Astrocyte (in vitro differentiated cells and primary cell): ENCODE results near the gene XPO6.

Source experiments
- EZH2 ChIP-seq: IDR thresholded peaks from 2 replicates; pipeline ENCODE4 v1.6.1; 2012; ENCODE audit warnings: mild to moderate bottlenecking, low read length, inconsistent platforms; ENCODE audit not compliant: insufficient read depth
- TF ChIP-seq, protein P1 (sequence below): IDR thresholded peaks from 2 replicates; pipeline ENCODE4 v1.5.1; 2011; ENCODE audit warnings: low read depth, mild to moderate bottlenecking, inconsistent platforms, low read length, moderate library complexity; ENCODE audit not compliant: insufficient read depth

- TF ChIP-seq, protein P1, sequence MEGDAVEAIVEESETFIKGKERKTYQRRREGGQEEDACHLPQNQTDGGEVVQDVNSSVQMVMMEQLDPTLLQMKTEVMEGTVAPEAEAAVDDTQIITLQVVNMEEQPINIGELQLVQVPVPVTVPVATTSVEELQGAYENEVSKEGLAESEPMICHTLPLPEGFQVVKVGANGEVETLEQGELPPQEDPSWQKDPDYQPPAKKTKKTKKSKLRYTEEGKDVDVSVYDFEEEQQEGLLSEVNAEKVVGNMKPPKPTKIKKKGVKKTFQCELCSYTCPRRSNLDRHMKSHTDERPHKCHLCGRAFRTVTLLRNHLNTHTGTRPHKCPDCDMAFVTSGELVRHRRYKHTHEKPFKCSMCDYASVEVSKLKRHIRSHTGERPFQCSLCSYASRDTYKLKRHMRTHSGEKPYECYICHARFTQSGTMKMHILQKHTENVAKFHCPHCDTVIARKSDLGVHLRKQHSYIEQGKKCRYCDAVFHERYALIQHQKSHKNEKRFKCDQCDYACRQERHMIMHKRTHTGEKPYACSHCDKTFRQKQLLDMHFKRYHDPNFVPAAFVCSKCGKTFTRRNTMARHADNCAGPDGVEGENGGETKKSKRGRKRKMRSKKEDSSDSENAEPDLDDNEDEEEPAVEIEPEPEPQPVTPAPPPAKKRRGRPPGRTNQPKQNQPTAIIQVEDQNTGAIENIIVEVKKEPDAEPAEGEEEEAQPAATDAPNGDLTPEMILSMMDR = no peak
- TF ChIP-seq EZH2 = no peak
Observed at GRCh38 chr16:28162326-28162877, 49.4 kb downstream of the XPO6 start.
